Mammary epithelial cell (primary cell): ENCODE data around the gene GNPNAT1.
"Not testable (repeated sequence)": the region's sequence is repeated elsewhere in the genome, so short reads cannot be mapped to it uniquely, and the experiment has no call there.

Source experiments
- EZH2 ChIP-seq: IDR thresholded peaks from 2 replicates; pipeline ENCODE4 v1.6.1; 2012; ENCODE audit warnings: low read length, inconsistent platforms, borderline replicate concordance
- TF ChIP-seq, protein P1 (sequence below), 2 donors: IDR thresholded peaks in 1 of 2; conservative IDR thresholded peaks in 1 of 2; 2 replicates each; pipeline ENCODE4 v1.5.1; 2011 to 2012; ENCODE audit warnings: inconsistent platforms in 2 of 2, low read length in 2 of 2, mild to moderate bottlenecking in 2 of 2, control low read depth in 1 of 2, low read depth in 1 of 2; ENCODE audit not compliant: insufficient read depth in 1 of 2; ENCODE audit errors: extremely low read depth in 1 of 2

DNA sequence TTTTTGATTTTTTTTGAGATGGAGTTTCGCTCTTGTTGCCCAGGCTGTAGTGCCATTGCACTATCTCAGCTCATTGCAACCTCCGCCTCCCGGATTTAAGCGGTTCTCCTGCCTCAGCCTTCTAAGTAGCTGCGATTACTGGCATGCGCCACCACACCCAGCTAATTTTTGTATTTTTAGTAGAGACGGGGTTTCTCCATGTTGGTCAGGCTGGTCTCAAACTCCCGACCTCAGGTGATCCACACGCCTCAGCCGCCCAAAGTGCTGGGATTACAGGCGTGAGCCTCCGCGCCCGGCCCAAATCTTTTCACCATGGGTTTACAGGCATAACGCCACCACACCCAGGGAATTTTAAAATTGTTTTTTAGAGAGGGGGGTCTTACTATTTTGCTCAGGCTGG, 62.4 kb downstream of the GNPNAT1 start:
- TF ChIP-seq, protein P1, sequence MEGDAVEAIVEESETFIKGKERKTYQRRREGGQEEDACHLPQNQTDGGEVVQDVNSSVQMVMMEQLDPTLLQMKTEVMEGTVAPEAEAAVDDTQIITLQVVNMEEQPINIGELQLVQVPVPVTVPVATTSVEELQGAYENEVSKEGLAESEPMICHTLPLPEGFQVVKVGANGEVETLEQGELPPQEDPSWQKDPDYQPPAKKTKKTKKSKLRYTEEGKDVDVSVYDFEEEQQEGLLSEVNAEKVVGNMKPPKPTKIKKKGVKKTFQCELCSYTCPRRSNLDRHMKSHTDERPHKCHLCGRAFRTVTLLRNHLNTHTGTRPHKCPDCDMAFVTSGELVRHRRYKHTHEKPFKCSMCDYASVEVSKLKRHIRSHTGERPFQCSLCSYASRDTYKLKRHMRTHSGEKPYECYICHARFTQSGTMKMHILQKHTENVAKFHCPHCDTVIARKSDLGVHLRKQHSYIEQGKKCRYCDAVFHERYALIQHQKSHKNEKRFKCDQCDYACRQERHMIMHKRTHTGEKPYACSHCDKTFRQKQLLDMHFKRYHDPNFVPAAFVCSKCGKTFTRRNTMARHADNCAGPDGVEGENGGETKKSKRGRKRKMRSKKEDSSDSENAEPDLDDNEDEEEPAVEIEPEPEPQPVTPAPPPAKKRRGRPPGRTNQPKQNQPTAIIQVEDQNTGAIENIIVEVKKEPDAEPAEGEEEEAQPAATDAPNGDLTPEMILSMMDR (conservative IDR thresholded peaks at IDR 0.05 in 1 of 2, IDR thresholded peaks at IDR 0.05 in 1 of 2; ENCODE audit: extremely low read depth in 1 of 2, insufficient read depth in 1 of 2, low read depth in 1 of 2, low read length in 2 of 2) = not testable (repeated sequence)
- TF ChIP-seq EZH2 = not testable (repeated sequence)
